HCT116 (cell line): ENCODE measurements around the gene KRT73.

Experiments
- CTCF ChIP-seq, 3 experiments: fragments of 200-600 bp in 1 of 3; sonication (generic) in 1 of 3; IDR thresholded peaks in 2 of 3; conservative IDR thresholded peaks in 1 of 3; 2 replicates each; pipeline ENCODE4 v1.5.1; 2012 to 2017; ENCODE audit warnings: low read depth in 2 of 3, low read length in 2 of 3, antibody characterized with exemption in 1 of 3, borderline replicate concordance in 1 of 3, control low read depth in 1 of 3, mild to moderate bottlenecking in 1 of 3, mixed read lengths in 1 of 3, mixed run types in 1 of 3, moderate library complexity in 1 of 3; ENCODE audit not compliant: insufficient read depth in 1 of 3
- MAX ChIP-seq: IDR thresholded peaks from 2 replicates; pipeline ENCODE4 v1.6.1; 2012
- POLR2A ChIP-seq: IDR thresholded peaks from 2 replicates; pipeline ENCODE4 v1.7.0; 2011; ENCODE audit warnings: borderline replicate concordance; ENCODE audit not compliant: insufficient read depth, insufficient read length; ENCODE audit errors: extremely low read depth

GRCh38 chr12:52647601-52648000 is 29.2 kb upstream of the KRT73 start:
- TF ChIP-seq POLR2A = no peak
- TF ChIP-seq CTCF (IDR thresholded peaks at IDR 0.05 in 2 of 3, conservative IDR thresholded peaks at IDR 0.05 in 1 of 3; ENCODE audit: borderline replicate concordance in 1 of 3, insufficient read depth in 1 of 3, low read depth in 2 of 3, low read length in 2 of 3) = no peak
- TF ChIP-seq MAX = no peak
